ENCODE measurements around the gene TBC1D14. TPM values are rescaled to one million over a fixed set of nuclear protein-coding genes. Genes with fewer than 3 reads are reported as not detected.

TBC1D14 gene
- total and polyA plus RNA-seq, 2 of the 8 experiments (the other 6 are each of a cell fraction or from before 2014, with no cell fraction given): 45.6 to 48.2 TPM

DNA sequence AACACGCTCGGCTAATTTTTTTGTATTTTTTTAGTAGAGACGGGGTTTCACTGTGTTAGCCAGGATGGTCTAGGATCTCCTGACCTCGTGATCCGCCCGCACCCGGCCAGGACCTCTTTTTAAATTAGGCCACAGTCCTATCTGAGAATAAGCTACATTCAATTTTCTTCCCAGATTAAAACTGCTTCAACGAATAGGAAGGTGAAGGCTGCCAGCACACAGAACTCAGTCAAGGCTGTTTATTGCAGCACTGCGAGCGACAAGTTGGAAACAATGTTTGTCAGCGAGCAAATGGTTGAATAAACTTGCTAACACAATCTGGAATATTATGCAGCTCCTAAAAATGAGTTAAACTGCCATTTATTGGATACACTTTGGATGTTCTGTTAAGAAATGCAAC is 156.4 kb downstream of the TBC1D14 start:
- Histone ChIP-seq H3K4ac (replicated peaks; ENCODE audit: insufficient read length, low read depth, low read length) (no peak overlapping the region), H3K9ac (replicated peaks in 1 of 4; ENCODE audit: extremely low read depth in 1 of 4, low read depth in 3 of 4, low read length in 3 of 4) (no peak overlapping the region), H3K56ac (replicated peaks; ENCODE audit: insufficient read length, low read depth, low read length) (no peak overlapping the region), H3K23ac (ENCODE audit: insufficient read length) (no peak overlapping the region), H3K4me3 (ENCODE audit: extremely low read depth in 1 of 4, insufficient read depth in 2 of 4, low read depth in 3 of 4, low read length in 4 of 4) (0 out of 8 replicates have a peak overlapping the region, but pooled peaks of 1 of the 4 experiments have one; percentile 79), H4K8ac (ENCODE audit: extremely low read depth, insufficient read depth, low read length) (no peak overlapping the region), H2AFZ (ENCODE audit: low read length) (no peak overlapping the region), H2BK12ac (ENCODE audit: low read depth, low read length) (no peak overlapping the region), H3K23me2 (ENCODE audit: low read depth, low read length) (peaks cover 10% of the 10 kb centered on the region), H3K14ac (ENCODE audit: insufficient read length) (no peak overlapping the region), H2BK5ac (ENCODE audit: low read depth, low read length) (no peak overlapping the region), H4K5ac (ENCODE audit: insufficient read length, low read depth, low read length) (no peak overlapping the region), H2BK15ac (ENCODE audit: low read length) (no peak overlapping the region), H3K4me1 (replicated peaks in 1 of 4; ENCODE audit: control insufficient read depth in 3 of 4, insufficient read depth in 4 of 4, low read length in 3 of 4) (peaks cover 2 to 6% (median 3%) of the 10 kb centered on the region in 4 experiments; a peak in 2 of 7 replicates), H3K4me2 (ENCODE audit: insufficient read depth in 1 of 2, low read depth in 2 of 2, low read length in 2 of 2) (no peak overlapping the region; a peak in 1 of 4 replicates), H4K91ac (replicated peaks; ENCODE audit: insufficient read length, low read length) (no peak overlapping the region), H3K18ac (ENCODE audit: extremely low read depth, low read length) (no peak overlapping the region), H2AK5ac (ENCODE audit: low read depth, low read length) (no peak overlapping the region), H4K20me1 (replicated peaks in 1 of 2; ENCODE audit: control insufficient read depth in 1 of 2, insufficient read depth in 2 of 2, low read length in 2 of 2) (peaks cover 10 to 17% of the 10 kb centered on the region in 2 experiments), H3K79me2 (ENCODE audit: control insufficient read depth in 1 of 2, insufficient read depth in 2 of 2, low read length in 2 of 2) (peaks cover 0 to 28% of the 10 kb centered on the region in 2 experiments; a peak in 2 of 4 replicates), H3K27me3 (replicated peaks in 1 of 4; ENCODE audit: control insufficient read depth in 3 of 4, extremely low read depth in 1 of 4, insufficient read depth in 3 of 4, low read length in 3 of 4) (peaks cover 0 to 17% (median 9%) of the 10 kb centered on the region in 4 experiments; a peak in 6 of 7 replicates), H2BK20ac (ENCODE audit: low read length) (no peak overlapping the region), H3K9me3 (ENCODE audit: insufficient read depth in 2 of 2, low read depth in 1 of 2, low read length in 1 of 2) (no peaks in the 10 kb centered on the region), H3K36me3 (ENCODE audit: control insufficient read depth in 2 of 4, insufficient read depth in 4 of 4, low read length in 3 of 4) (peaks cover 6 to 27% (median 23%) of the 10 kb centered on the region in 4 experiments; a peak in 7 of 8 replicates), H3K79me1 (ENCODE audit: low read depth, low read length) (peaks cover 5% of the 10 kb centered on the region; the same call in 1 of the 2 replicates), H3K27ac (ENCODE audit: low read depth, low read length) (no peak overlapping the region), H2BK120ac (replicated peaks; ENCODE audit: low read depth, low read length) (no peak overlapping the region)
- DNase-seq (ENCODE audit: low read depth in 1 of 2, low spot score in 2 of 2) (no peak), FAIRE-seq (no peak)
- POLR2A ChIA-PET (ENCODE audit: partially characterized antibody): interaction anchor here (0.7 to 2.8 kb wide), 3 partner anchors 9 to 157 kb away, joined by 3 to 10 read pairs (median 5); partner anchors contain the start of gene TBC1D14
- WGBS, 2 experiments (ENCODE audit: extremely low coverage in 1 of 2, insufficient coverage in 1 of 2, insufficient read length in 1 of 2, insufficient replicate concordance in 2 of 2, low coverage in 1 of 2, low lambda C conversion rate in 2 of 2, missing lambda C conversion rate in 1 of 2): 91% methylated on average over 11 of the region's 11 CpGs; no CpG with 5 or more reads in 1 of the 2 experiments
- no peak for TF ChIP-seq GABPA (IDR thresholded peaks at IDR 0.05; ENCODE audit: borderline replicate concordance, insufficient read depth, low read length)
- TF ChIP-seq EGR1 (IDR thresholded peaks at IDR 0.05; ENCODE audit: borderline replicate concordance, low read depth, low read length): no peak
- TF ChIP-seq JUN (IDR thresholded peaks at IDR 0.05; ENCODE audit: low read depth, low read length): no peak
- TF ChIP-seq, protein P1, sequence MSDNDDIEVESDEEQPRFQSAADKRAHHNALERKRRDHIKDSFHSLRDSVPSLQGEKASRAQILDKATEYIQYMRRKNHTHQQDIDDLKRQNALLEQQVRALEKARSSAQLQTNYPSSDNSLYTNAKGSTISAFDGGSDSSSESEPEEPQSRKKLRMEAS (IDR thresholded peaks at IDR 0.05): no peak
- TF ChIP-seq RXRA (IDR thresholded peaks at IDR 0.05; ENCODE audit: insufficient read depth, low read depth, low read length): no peak
- TF ChIP-seq TCF12 (IDR thresholded peaks at IDR 0.05; ENCODE audit: low read depth, low read length): no peak
- no peak for TF ChIP-seq TAF1 (IDR thresholded peaks at IDR 0.05; ENCODE audit: low read depth, low read length)
- no peak for TF ChIP-seq SIN3A (conservative IDR thresholded peaks at IDR 0.05 in 1 of 2, IDR thresholded peaks at IDR 0.05 in 1 of 2; ENCODE audit: low read depth in 1 of 2, low read length in 2 of 2)
- TF ChIP-seq SP2 (IDR thresholded peaks at IDR 0.05; ENCODE audit: low read length): no peak
- TF ChIP-seq CEBPB (IDR thresholded peaks at IDR 0.05; ENCODE audit: low read depth, low read length): no peak
- no peak for TF ChIP-seq RAD21 (IDR thresholded peaks at IDR 0.05 in 1 of 2, conservative IDR thresholded peaks at IDR 0.05 in 1 of 2; ENCODE audit: low read depth in 2 of 2, low read length in 2 of 2)
- no peak for TF ChIP-seq ASH2L (IDR thresholded peaks at IDR 0.05; ENCODE audit: low read length)
- TF ChIP-seq POU5F1 (IDR thresholded peaks at IDR 0.05; ENCODE audit: low read depth, low read length): no peak
- CTCF ChIA-PET (ENCODE audit: partially characterized antibody): interaction anchor here (0.7 to 9.4 kb wide), 11 partner anchors 9 to 735 kb away, joined by 3 to 108 read pairs (median 4); partner anchors contain the start of gene TADA2B
